OCI-LY3 (cell line): ENCODE data around the gene RAP1GAP.

ENCODE experiments used
- EZH2phosphoT487 ChIP-seq: fragments of 200-600 bp; shearing (Covaris generic); IDR thresholded peaks from 2 replicates; pipeline ENCODE4 v1.6.1; 2018; ENCODE audit warnings: antibody characterized with exemption, mixed run types, low read depth
- TF ChIP-seq, protein P1 (sequence below): fragments of 200-600, 300-600 bp; sonication (generic); IDR thresholded peaks from 2 replicates; pipeline ENCODE4 v1.5.1; 2014; ENCODE audit warnings: antibody characterized with exemption, low read length, low read depth

DNA sequence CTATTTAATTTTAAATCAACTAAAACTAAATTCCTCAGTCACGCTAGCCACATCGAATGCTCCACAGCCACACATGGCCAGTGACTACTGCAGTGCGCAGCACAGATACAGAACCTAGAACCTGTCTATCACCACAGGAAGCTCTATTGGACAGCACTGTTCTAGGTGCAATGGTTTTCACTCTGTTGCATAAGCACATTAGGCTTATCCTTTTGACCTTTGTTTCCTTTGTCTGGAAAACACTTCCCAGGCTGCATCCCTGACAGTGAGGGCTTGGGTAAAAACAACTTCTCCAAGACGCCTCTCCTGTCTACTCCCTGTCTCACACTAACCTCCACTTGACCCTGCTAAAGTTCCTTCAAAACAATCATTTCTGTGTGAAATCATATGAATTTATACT, 33.6 kb upstream of the RAP1GAP start:
- TF ChIP-seq, protein P1, sequence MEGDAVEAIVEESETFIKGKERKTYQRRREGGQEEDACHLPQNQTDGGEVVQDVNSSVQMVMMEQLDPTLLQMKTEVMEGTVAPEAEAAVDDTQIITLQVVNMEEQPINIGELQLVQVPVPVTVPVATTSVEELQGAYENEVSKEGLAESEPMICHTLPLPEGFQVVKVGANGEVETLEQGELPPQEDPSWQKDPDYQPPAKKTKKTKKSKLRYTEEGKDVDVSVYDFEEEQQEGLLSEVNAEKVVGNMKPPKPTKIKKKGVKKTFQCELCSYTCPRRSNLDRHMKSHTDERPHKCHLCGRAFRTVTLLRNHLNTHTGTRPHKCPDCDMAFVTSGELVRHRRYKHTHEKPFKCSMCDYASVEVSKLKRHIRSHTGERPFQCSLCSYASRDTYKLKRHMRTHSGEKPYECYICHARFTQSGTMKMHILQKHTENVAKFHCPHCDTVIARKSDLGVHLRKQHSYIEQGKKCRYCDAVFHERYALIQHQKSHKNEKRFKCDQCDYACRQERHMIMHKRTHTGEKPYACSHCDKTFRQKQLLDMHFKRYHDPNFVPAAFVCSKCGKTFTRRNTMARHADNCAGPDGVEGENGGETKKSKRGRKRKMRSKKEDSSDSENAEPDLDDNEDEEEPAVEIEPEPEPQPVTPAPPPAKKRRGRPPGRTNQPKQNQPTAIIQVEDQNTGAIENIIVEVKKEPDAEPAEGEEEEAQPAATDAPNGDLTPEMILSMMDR = no peak
- no peak for TF ChIP-seq EZH2phosphoT487
